HG02943 (cell line): Measurements from ENCODE around the gene MGLL.

ENCODE experiments used
- ATAC-seq: cut with Tn5 transposase; IDR thresholded peaks from one replicate; pipeline ENCODE4 v1.9.1; 2021; ENCODE audit warnings: mild to moderate bottlenecking, low read depth, moderate library complexity; ENCODE audit not compliant: unreplicated experiment

The MGLL gene

GRCh38 chr3:127822041-127822681, at the start of gene MGLL:
Gene MGLL (minus strand): TSS chr3:127822515. CDS start chr3:127822318, 197 bp downstream.
- ATAC-seq = no peak

- no peak for ATAC-seq
These were observed 47.8 kb upstream of the MGLL start for GRCh38 chr3:127870156-127870555.

- ATAC-seq = no peak
These were observed 45.7 kb upstream of the MGLL start for GRCh38 chr3:127867986-127868385.

DNA sequence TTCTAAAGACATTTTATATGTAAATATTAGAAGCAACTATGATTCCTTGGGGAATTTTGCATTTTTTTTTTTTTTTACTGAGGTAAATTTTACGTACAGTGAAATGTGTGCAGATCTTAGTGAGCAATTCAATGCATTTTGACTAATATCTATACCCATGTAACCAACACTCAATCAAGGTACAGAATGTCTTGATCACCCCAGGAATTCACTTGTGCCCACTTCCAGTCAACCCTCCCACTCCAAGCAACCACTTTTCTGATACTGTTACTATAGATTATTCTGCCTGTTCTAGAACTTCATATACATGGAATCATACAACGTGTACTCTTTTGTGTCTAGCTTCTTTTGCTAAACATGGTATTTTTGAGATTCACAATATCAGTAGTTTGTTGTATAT, 45.1 kb upstream of the MGLL start:
- no peak for ATAC-seq

DNA sequence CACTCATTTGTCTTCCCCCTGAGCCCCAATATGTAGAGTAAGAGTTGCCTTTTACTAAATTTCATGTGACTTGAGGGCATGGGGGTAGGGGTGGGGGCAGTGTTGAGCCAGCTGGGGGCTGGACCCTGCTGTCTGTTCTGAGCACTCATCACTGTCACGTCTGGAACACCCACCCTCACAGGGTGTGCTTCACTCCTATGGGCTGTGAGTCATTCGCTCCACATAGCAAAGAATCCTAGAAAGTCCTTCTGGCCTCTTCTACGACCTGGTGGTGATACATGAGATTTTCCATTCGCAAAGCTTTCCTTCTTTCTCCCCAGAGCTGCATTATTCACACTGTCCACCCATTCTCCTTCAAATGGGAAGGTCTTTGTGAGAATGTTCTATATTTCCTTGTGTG, 43.6 kb upstream of the MGLL start:
- no peak for ATAC-seq

DNA sequence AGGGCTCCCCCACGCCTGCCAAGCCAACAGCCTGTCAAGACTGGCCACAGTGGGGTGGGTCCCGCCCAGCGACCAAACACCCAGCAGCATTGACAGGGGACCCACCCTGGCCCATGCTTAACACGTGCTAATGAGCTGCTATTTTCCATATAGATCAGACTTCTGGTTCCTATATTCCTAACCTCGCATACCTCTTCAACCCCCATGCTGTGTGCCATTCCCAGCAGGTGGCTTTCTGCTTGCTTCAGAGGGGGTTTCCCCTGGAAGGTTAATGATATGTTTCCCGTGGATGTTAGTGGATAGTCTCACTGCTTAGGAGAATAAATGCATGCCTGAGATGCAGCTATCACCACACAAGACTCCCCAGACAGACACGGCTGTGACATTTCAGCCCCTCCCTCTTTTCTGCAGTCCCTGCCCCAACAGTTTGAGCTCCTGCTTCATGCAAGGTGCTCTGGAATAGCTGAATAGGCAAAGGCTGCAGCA, 37.9 kb upstream of the MGLL start:
- ATAC-seq = no peak

DNA sequence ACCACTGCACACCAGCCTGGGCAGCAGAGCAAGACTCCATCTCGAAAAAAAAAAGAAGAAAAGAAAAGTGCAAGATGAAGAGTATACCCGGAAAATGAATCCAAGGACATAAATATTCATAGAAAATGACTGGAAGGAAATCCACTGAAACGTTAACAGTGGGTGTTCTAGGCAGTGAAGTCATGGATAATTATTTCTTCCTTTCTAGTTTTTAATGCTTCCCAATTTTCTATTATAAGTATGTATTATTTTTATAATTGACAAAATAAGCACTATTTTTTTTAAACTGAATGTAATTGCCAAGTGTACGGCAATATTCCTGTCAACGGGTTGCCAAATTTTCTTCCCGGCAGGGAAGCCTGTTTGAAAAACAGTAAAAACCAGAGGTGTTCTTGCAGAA, 37.4 kb upstream of the MGLL start:
- ATAC-seq = no peak

GRCh38 chr3:127858937-127859336, 36.6 kb upstream of the MGLL start:
- ATAC-seq = no peak

DNA sequence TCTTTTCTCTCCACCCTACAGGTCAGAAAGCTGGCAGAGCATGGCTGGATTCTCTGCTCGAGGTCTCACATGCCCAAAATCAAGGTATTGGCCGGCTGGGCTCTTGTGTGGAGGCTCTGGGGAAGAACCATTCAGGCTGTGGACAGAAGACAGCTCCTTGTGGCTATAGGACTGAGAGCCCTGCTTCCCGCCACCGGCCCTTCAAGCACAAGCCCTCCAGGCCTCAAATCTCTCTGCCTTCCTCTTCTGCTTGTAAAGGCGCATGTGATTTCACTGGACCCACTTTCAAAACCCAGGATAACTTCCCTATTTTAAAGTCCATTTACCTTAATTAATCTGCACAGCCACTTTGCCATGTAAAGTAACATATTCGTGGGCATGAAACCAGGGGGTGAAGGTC, 36.2 kb upstream of the MGLL start:
- no peak for ATAC-seq

DNA sequence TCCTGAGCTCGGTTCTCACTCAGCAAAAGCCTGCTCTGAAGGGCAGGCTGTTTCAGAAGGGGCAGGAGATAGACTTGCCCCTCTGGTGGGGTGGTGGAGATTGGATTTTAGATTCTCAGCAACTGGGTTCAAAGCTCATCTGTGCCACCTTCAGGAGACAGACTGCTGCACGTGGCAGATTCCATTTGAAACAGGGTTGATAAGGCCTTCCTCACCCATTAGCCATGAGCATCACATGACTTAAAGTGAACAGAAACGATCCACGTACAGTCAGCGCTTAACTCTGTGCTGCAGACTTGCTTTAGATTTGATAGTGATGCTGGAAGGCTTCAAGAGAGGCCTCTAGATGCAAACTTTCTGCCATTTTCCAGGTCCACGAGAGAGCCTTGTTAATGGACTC, 35.0 kb upstream of the MGLL start:
- no peak for ATAC-seq

DNA sequence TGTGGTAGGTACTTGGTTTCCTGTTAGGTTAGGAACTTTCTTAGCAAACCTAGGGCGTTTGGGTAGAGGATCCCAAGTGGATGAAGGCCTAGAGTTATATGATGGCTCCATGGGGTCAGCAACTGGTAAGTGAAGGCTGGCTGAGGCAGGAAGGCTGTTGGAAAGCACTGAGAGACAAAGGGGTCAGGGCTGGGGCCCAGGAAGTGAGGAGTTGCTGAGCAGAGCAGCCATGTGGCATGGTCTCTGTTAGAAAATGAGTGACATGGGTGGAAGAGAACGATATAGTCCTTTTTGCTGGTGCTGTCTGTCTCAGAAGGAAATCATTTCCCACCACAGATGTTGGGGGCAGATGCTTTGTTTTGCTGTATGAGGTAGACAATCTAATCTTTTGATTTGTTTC, 34.5 kb upstream of the MGLL start:
- no peak for ATAC-seq

GRCh38 chr3:127855246-127855645, 32.9 kb upstream of the MGLL start:
- ATAC-seq = no peak

DNA sequence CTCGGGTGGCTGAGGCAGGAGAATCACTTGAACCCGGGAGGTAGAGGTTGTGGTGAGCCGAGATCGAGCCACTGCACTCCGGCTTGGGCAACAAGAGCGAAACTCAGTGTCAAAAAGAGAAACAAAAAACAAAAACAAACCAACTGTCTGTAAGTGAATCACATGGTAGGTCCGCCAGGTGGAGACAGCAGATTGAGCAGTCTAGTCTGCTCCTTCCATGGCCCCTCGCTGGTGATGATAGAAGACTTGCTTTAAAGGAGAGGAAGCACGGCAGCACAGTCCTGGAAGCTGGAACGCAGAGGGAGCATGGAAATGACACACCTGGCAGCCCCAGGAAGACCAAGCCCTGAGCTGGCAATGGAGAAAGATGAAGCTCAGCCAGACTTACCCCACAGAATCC, 31.4 kb upstream of the MGLL start:
- no peak for ATAC-seq

- ATAC-seq = no peak
These were observed 29.6 kb upstream of the MGLL start for GRCh38 chr3:127851899-127852298.

DNA sequence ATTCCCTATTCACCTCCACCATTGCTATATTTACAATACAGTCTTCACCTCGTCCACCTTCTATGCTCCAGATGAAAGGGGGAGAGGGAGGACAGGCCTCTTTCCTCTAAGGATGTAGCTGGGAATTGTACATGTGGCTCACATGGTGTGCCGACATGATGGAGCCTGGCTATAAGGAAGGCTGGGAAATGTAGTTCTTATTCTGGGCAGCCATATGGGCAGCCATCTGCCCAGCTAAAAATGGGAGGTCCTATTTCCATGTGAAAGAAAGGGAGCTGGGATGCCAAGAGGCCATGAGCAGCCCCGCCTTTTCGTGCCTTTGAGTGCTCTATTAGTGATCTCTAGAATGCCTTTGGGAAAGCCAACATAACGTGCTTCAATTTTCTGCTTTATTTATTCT, 27.1 kb upstream of the MGLL start:
- no peak for ATAC-seq

DNA sequence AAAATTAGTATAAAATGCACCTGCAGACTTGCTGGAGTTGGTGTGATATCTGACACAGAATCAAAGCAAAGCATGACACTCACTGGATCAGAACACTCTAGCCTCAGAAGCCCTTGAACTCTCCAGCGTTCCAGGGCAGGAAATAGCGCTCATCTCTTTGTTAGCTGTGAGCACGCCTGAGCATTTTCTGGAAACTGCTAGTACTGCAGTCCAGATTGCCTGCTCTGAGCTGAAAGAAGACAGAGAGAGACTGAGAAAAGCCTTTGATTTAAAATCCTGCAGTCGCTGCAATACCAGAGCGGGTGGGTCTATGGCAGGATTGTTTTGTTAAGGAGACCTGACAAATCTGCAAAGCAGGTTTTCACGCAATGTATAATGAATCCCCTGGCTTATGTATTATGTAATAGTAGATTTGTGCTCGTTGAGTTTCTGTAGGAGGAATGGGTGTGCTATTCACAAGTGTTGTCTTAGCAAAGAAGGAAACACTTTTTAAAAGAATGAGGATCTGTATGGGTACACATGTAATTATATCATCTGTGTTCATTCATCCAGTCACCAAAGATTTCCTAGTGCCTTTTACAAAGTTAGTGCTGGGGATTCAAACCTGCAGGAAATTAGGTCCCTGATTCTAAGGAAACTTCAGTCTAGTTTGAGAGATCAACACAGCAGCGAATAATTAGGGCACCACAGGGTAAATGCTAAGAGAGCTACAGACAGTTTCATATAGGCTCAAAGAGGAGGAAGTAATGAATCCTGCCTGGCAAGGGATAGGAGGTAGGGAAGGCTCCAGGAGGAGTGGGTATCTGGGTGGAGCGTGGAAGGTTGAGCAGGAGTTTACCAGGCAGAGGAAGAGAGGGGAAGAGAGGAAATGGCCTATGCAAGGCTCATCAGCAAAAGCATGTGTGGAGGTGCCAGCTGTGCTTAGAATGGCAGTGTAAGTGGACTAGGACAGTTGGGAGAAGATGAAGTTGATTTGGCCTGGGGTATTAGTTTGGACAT, 26.1 kb upstream of the MGLL start:
- no peak for ATAC-seq

DNA sequence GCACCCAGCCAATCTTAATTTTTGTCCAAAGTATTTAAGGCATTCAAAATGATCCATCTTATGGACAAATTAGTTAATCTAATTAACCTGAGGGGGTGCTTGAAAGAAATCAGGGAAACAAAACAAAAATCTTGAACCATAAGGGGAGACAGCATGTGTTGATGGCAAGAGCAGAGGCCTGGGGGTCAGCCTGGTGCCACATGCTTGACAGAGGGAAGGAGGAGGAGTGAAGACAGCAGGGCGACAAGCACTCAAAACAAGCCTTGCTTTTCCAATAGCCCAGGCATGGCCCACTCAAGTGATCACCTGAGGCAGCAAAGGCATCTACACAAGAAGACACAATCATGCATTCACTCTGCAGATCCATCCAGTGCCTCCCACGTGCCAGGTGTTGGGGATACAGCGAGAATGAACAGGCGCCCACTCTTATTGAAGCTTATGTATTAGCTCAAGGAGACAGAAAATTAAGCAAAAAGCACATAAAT, 25.0 kb upstream of the MGLL start:
- ATAC-seq = no peak

GRCh38 chr3:127846576-127846975, 24.3 kb upstream of the MGLL start:
- no peak for ATAC-seq

- no peak for ATAC-seq
These were observed 22.1 kb upstream of the MGLL start for GRCh38 chr3:127844326-127844942.

DNA sequence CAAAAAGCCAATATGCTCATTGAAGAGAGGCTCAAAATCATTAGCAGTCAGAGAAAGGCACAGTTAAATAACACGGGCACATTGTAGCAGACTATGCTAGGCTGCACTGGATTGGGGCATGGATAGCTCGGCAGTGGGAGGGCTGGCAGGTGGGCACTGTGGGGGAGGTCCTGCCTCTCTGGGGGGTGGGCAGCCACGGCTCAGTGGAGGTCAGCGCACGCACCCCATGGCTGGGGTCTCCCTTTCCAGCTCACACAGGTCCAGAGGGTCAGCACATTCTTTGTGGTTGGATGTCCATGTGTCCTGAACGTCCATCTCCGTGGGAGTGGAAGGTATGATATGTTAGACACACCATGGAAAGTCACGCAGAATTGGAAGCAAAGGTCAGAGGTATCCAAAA, 18.4 kb upstream of the MGLL start:
- ATAC-seq = no peak

- no peak for ATAC-seq
These were observed 16.8 kb upstream of the MGLL start for GRCh38 chr3:127839099-127839498.
